ENCODE data around the gene SCGN. TPM values are rescaled to one million over a fixed set of nuclear protein-coding genes. Genes with fewer than 3 reads are reported as not detected.

The SCGN gene
- total RNA-seq, 1 experiment from 2014 or later: not detected

- no peak for TF ChIP-seq EZH2 (IDR thresholded peaks at IDR 0.05; ENCODE audit: low read depth)
- H2AFZ ChIP-seq: no peak overlapping the region
- intact Hi-C loops (cut with micrococcal nuclease; ENCODE audit: unreplicated experiment): no loop called here
- H3K27ac ChIP-seq: no peak overlapping the region
- no peaks in the 10 kb centered on the region for H3K79me2 ChIP-seq (ENCODE audit: low read depth)
- peaks cover 2% of the 10 kb centered on the region; the same call in 1 of the 2 replicates for H3K27me3 ChIP-seq (ENCODE audit: insufficient read depth, low read depth)
- H3K9me2 ChIP-seq (ENCODE audit: insufficient read depth): no peaks in the 10 kb centered on the region
- H3K4me2 ChIP-seq: no peak overlapping the region
- H3F3A ChIP-seq (ENCODE audit: insufficient read depth, low read depth): no peaks in the 10 kb centered on the region
- no TSS peak for BruUV-seq (replicated peaks)
- no peaks in the 10 kb centered on the region for H4K20me1 ChIP-seq (ENCODE audit: insufficient read depth)
- no peak for DNase-seq
- POLR2A ChIA-PET (ENCODE audit: unreplicated experiment): no interaction called here
- H3K4me3 ChIP-seq: no peak overlapping the region
- no peaks in the 10 kb centered on the region for H3K36me3 ChIP-seq (ENCODE audit: low read depth)
- no peaks in the 10 kb centered on the region for H3K4me1 ChIP-seq (replicated peaks; ENCODE audit: insufficient read depth)
- CTCF ChIA-PET: no interaction called here
- peaks cover 7% of the 10 kb centered on the region; the same call in 1 of the 2 replicates for H3K9me3 ChIP-seq (ENCODE audit: insufficient read depth, low read depth)
Measured at GRCh38 chr6:25735261-25735660, 83.2 kb downstream of the SCGN start.

- BruUV-seq (replicated peaks): no TSS peak
- H4K20me1 ChIP-seq (ENCODE audit: insufficient read depth): no peaks in the 10 kb centered on the region
- H3K4me3 ChIP-seq: no peak overlapping the region
- DNase-seq: no peak
- H3K36me3 ChIP-seq (ENCODE audit: low read depth): no peaks in the 10 kb centered on the region
- H3K9me3 ChIP-seq (ENCODE audit: insufficient read depth, low read depth): no peaks in the 10 kb centered on the region
- H2AFZ ChIP-seq: no peak overlapping the region
- ChIA-PET POLR2A (ENCODE audit: unreplicated experiment) (no interaction called here), CTCF (no interaction called here)
- H3K79me2 ChIP-seq (ENCODE audit: low read depth): no peaks in the 10 kb centered on the region
- intact Hi-C loops (cut with micrococcal nuclease; ENCODE audit: unreplicated experiment): no loop called here
- no peaks in the 10 kb centered on the region for H3K27me3 ChIP-seq (ENCODE audit: insufficient read depth, low read depth)
- no peak overlapping the region for H3K27ac ChIP-seq
- TF ChIP-seq CTCF (conservative IDR thresholded peaks at IDR 0.05): no peak
- no peaks in the 10 kb centered on the region for H3K9me2 ChIP-seq (ENCODE audit: insufficient read depth)
- H3F3A ChIP-seq (ENCODE audit: insufficient read depth, low read depth): no peaks in the 10 kb centered on the region
- no peak overlapping the region for H3K4me2 ChIP-seq
- H3K4me1 ChIP-seq (replicated peaks; ENCODE audit: insufficient read depth): no peaks in the 10 kb centered on the region
Measured at GRCh38 chr6:25743868-25744267, 91.9 kb downstream of the SCGN start.

- no peaks in the 10 kb centered on the region for H3K27me3 ChIP-seq (ENCODE audit: insufficient read depth, low read depth)
- H3K36me3 ChIP-seq (ENCODE audit: low read depth): no peaks in the 10 kb centered on the region
- POLR2A ChIA-PET (ENCODE audit: unreplicated experiment): no interaction called here
- CTCF ChIA-PET: no interaction called here
- BruUV-seq (replicated peaks): no TSS peak
- no peak overlapping the region for H3K4me3 ChIP-seq
- no peak overlapping the region for H3K4me2 ChIP-seq
- intact Hi-C loops (cut with micrococcal nuclease; ENCODE audit: unreplicated experiment): no loop called here
- H3K79me2 ChIP-seq (ENCODE audit: low read depth): no peaks in the 10 kb centered on the region
- H2AFZ ChIP-seq: no peak overlapping the region
- no peaks in the 10 kb centered on the region for H3K9me2 ChIP-seq (ENCODE audit: insufficient read depth)
- H4K20me1 ChIP-seq (ENCODE audit: insufficient read depth): no peaks in the 10 kb centered on the region
- no peaks in the 10 kb centered on the region for H3F3A ChIP-seq (ENCODE audit: insufficient read depth, low read depth)
- H3K4me1 ChIP-seq (replicated peaks; ENCODE audit: insufficient read depth): no peaks in the 10 kb centered on the region
- no peaks in the 10 kb centered on the region for H3K9me3 ChIP-seq (ENCODE audit: insufficient read depth, low read depth)
- no peak overlapping the region for H3K27ac ChIP-seq
- no peak for DNase-seq
- TF ChIP-seq EZH2 (IDR thresholded peaks at IDR 0.05; ENCODE audit: low read depth) (no peak), CTCF (conservative IDR thresholded peaks at IDR 0.05) (no peak)
Measured at GRCh38 chr6:25745836-25746235, 93.8 kb downstream of the SCGN start.

- no peaks in the 10 kb centered on the region for H3K4me1 ChIP-seq (replicated peaks; ENCODE audit: insufficient read depth)
- DNase-seq: no peak
- no peaks in the 10 kb centered on the region for H4K20me1 ChIP-seq (ENCODE audit: insufficient read depth)
- TF ChIP-seq EZH2 (IDR thresholded peaks at IDR 0.05; ENCODE audit: low read depth): no peak
- TF ChIP-seq CTCF (conservative IDR thresholded peaks at IDR 0.05): no peak
- H2AFZ ChIP-seq: no peak overlapping the region
- H3K79me2 ChIP-seq (ENCODE audit: low read depth): no peaks in the 10 kb centered on the region
- H3K9me2 ChIP-seq (ENCODE audit: insufficient read depth): no peaks in the 10 kb centered on the region
- H3K4me3 ChIP-seq: no peak overlapping the region
- no peaks in the 10 kb centered on the region for H3F3A ChIP-seq (ENCODE audit: insufficient read depth, low read depth)
- H3K36me3 ChIP-seq (ENCODE audit: low read depth): no peaks in the 10 kb centered on the region
- no TSS peak for BruUV-seq (replicated peaks)
- intact Hi-C loops (cut with micrococcal nuclease; ENCODE audit: unreplicated experiment): no loop called here
- no peak overlapping the region for H3K27ac ChIP-seq
- H3K4me2 ChIP-seq: no peak overlapping the region
- no peaks in the 10 kb centered on the region for H3K27me3 ChIP-seq (ENCODE audit: insufficient read depth, low read depth)
- ChIA-PET POLR2A (ENCODE audit: unreplicated experiment) (no interaction called here), CTCF (no interaction called here)
- no peaks in the 10 kb centered on the region for H3K9me3 ChIP-seq (ENCODE audit: insufficient read depth, low read depth)
Measured at GRCh38 chr6:25746968-25747367, 95.0 kb downstream of the SCGN start.

Data from PC-9 (cell line).